RWPE2 (cell line): ENCODE measurements around the gene MBLAC1.

Source experiments
- ATAC-seq: fragments of 200-7000 bp; cut with Tn5 transposase; 3 replicates; pipeline ENCODE4 v1.9.1; 2021; ENCODE audit warnings: low read depth
- DNase-seq: peaks from one replicate; pipeline ENCODE4 v3.0.0-alpha.2; 2020; ENCODE audit warnings: low spot score
- H3K27ac ChIP-seq: fragments of 450-650 bp; 2 replicates; pipeline ENCODE4 v1.5.1; 2017; ENCODE audit warnings: mild to moderate bottlenecking; ENCODE audit not compliant: poor library complexity, severe bottlenecking
- H3K27me3 ChIP-seq: fragments of 250-450 bp; sonication (Bioruptor Pico); 2 replicates; pipeline ENCODE4 v1.5.1; 2021; ENCODE audit warnings: mild to moderate bottlenecking, moderate library complexity; ENCODE audit not compliant: insufficient read depth, poor library complexity, severe bottlenecking
- H3K36me3 ChIP-seq: fragments of 250-450 bp; sonication (Bioruptor Pico); 2 replicates; pipeline ENCODE4 v1.5.1; 2020; ENCODE audit warnings: low read depth, mild to moderate bottlenecking, moderate library complexity
- H3K4me1 ChIP-seq: fragments of 250-450 bp; sonication (Bioruptor Pico); 2 replicates; pipeline ENCODE4 v1.5.1; 2021; ENCODE audit warnings: mild to moderate bottlenecking, moderate library complexity; ENCODE audit not compliant: insufficient read depth, poor library complexity, severe bottlenecking
- H3K4me3 ChIP-seq: fragments of 250-450 bp; sonication (Bioruptor Pico); 2 replicates; pipeline ENCODE4 v1.5.1; 2021; ENCODE audit warnings: mild to moderate bottlenecking, moderate library complexity; ENCODE audit not compliant: severe bottlenecking
- H3K9me3 ChIP-seq: fragments of 250-450 bp; sonication (Bioruptor Pico); 2 replicates; pipeline ENCODE4 v1.5.1; 2021; ENCODE audit warnings: mild to moderate bottlenecking, moderate library complexity; ENCODE audit not compliant: severe bottlenecking
- CTCF ChIP-seq: fragments of 450-650 bp; IDR thresholded peaks from one replicate; pipeline ENCODE4 v1.5.1; 2017; ENCODE audit warnings: mild to moderate bottlenecking, moderate library complexity; ENCODE audit not compliant: poor library complexity, severe bottlenecking

The MBLAC1 gene

GRCh38 chr7:100091411-100092181 is 35.2 kb upstream of the MBLAC1 start:
- H3K36me3 ChIP-seq, result peaks cover 65% of the 10 kb centered on the region

GRCh38 chr7:100093054-100093453 is 33.7 kb upstream of the MBLAC1 start:
- DNase-seq (no peak), ATAC-seq (no peak)
- no peak overlapping the region for H3K27ac ChIP-seq
- H3K9me3 ChIP-seq, result no peaks in the 10 kb centered on the region
- H3K36me3 ChIP-seq, result peaks cover 79% of the 10 kb centered on the region
- H3K4me1 ChIP-seq, result peaks cover 4% of the 10 kb centered on the region
- no peak for TF ChIP-seq CTCF
- no peak overlapping the region for H3K4me3 ChIP-seq
- H3K27me3 ChIP-seq, result no peaks in the 10 kb centered on the region

More at GRCh38 chr7:100091411-100092181, 35.2 kb upstream of the MBLAC1 start:
- TF ChIP-seq CTCF, result no peak
- Histone ChIP-seq H3K9me3 (no peaks in the 10 kb centered on the region), H3K4me3 (no peak overlapping the region), H3K27ac (peak overlapping the region; percentile 90), H3K4me1 (peaks cover 15% of the 10 kb centered on the region), H3K27me3 (no peaks in the 10 kb centered on the region)
- ATAC-seq (peak; percentile 22), DNase-seq (no peak)

- Histone ChIP-seq H3K27me3 (no peaks in the 10 kb centered on the region), H3K27ac (no peak overlapping the region), H3K9me3 (no peaks in the 10 kb centered on the region), H3K36me3 (peaks cover 84% of the 10 kb centered on the region), H3K4me1 (no peaks in the 10 kb centered on the region), H3K4me3 (no peak overlapping the region)
- ATAC-seq, result no peak
- TF ChIP-seq CTCF, result no peak
- DNase-seq, result no peak
Measured at GRCh38 chr7:100093498-100093897, 33.3 kb upstream of the MBLAC1 start.

GRCh38 chr7:100093925-100094486 is 32.8 kb upstream of the MBLAC1 start:
- ATAC-seq (no peak), DNase-seq (no peak)
- Histone ChIP-seq H3K9me3 (no peaks in the 10 kb centered on the region), H3K4me3 (no peak overlapping the region), H3K36me3 (peaks cover 89% of the 10 kb centered on the region), H3K27ac (no peak overlapping the region), H3K27me3 (no peaks in the 10 kb centered on the region), H3K4me1 (no peaks in the 10 kb centered on the region)
- no peak for TF ChIP-seq CTCF

- Histone ChIP-seq H3K4me3 (no peak overlapping the region), H3K36me3 (peaks cover 97% of the 10 kb centered on the region), H3K4me1 (peaks cover 4% of the 10 kb centered on the region), H3K27ac (no peak overlapping the region), H3K9me3 (no peaks in the 10 kb centered on the region), H3K27me3 (no peaks in the 10 kb centered on the region)
- ATAC-seq (no peak), DNase-seq (no peak)
- TF ChIP-seq CTCF, result no peak
Measured at GRCh38 chr7:100095289-100095688, 31.5 kb upstream of the MBLAC1 start.
